ENCODE measurements around the gene ADRA2C. TPM values are rescaled to one million over a fixed set of nuclear protein-coding genes. Genes with fewer than 3 reads are reported as not detected.

ADRA2C gene
- total and polyA plus RNA-seq, 12 donors = 2.8 to 8.8 (median 5.5) TPM

DNA sequence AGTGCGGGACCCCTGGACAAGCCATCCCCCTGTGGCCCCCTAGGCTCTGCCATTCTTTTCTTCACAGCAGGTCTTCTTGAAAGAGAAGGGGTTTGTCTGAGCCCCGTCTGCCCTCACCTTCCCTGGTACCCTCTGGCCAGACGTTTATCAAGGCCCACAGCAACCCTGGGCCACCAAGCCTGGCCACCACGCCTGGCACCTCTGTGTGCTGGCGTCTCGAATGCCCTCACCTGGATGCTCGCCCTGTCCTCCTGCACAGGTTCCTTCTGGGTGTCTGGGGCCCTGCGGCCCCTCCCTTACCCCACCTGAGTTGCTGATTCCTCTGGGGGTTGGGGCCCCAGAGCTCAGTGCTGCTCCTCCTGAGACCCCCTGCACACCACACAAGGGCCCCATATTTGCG lies 25.1 kb downstream of the ADRA2C start:
- DNase-seq (no peak), ATAC-seq (no peak)
- no peak overlapping the region for H3K27ac ChIP-seq
- no peak overlapping the region for H3K4me3 ChIP-seq
- H3K27me3 ChIP-seq = peaks cover 0 to 30% (median 3%) of the 10 kb centered on the region in 7 donors
- 76 to 78% methylated on average over 9 of the region's 9 CpGs for WGBS, 2 donors
- H3K4me1 ChIP-seq = no peaks in the 10 kb centered on the region
- intact Hi-C loops (cut with DNase I) = no loop called here
- TF ChIP-seq, protein P1, sequence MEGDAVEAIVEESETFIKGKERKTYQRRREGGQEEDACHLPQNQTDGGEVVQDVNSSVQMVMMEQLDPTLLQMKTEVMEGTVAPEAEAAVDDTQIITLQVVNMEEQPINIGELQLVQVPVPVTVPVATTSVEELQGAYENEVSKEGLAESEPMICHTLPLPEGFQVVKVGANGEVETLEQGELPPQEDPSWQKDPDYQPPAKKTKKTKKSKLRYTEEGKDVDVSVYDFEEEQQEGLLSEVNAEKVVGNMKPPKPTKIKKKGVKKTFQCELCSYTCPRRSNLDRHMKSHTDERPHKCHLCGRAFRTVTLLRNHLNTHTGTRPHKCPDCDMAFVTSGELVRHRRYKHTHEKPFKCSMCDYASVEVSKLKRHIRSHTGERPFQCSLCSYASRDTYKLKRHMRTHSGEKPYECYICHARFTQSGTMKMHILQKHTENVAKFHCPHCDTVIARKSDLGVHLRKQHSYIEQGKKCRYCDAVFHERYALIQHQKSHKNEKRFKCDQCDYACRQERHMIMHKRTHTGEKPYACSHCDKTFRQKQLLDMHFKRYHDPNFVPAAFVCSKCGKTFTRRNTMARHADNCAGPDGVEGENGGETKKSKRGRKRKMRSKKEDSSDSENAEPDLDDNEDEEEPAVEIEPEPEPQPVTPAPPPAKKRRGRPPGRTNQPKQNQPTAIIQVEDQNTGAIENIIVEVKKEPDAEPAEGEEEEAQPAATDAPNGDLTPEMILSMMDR (IDR thresholded peaks at IDR 0.05) = no peak
- H3K36me3 ChIP-seq = no peaks in the 10 kb centered on the region
- peaks cover 0 to 24% (median 17%) of the 10 kb centered on the region in 11 donors for H3K9me3 ChIP-seq

DNA sequence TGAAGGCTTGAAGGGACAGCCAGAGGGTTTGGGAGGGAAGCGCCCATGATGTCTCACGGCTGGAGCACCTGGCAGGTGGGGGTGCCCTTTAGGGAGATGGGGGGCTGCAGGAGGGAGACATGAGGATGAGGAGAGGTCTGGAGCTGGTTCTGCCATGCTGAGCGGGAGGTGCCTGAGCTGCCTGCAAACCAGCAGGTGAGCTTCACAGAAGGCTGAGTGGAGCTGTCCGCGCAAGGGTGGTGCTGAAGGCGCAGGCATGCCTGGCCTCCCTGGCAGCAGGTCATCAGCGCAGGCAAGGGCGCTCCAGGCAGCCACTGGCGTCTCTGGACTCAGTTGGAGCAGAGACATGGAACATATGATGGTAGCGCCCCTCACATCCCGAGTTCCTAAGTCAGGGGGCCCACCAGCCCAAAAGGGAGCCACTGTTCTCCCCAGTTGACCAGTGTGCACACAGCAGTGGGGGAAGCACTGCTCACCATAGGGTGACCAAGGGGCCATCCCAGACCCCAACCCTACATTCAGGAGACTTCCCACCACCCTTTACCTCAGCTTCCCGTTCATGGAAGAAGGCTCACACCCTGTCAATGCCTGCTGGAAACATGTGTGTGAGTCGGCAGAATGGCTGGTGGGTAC lies 25.8 kb downstream of the ADRA2C start:
- Histone ChIP-seq H3K4me3 (no peak overlapping the region), H3K9me3 (peaks cover 0 to 31% (median 17%) of the 10 kb centered on the region in 11 donors), H3K36me3 (no peaks in the 10 kb centered on the region), H3K27ac (no peak overlapping the region), H3K27me3 (peaks cover 0 to 30% (median 3%) of the 10 kb centered on the region in 7 donors), H3K4me1 (no peaks in the 10 kb centered on the region)
- DNase-seq = peak; percentile 46 to 56
- TF ChIP-seq, protein P1 (IDR thresholded peaks at IDR 0.05) = no peak
- peak in 6 of 8 donors; percentile 40 to 76 (median 56) for ATAC-seq
- 17 to 23% methylated on average over 13 of the region's 13 CpGs for WGBS, 2 donors
- intact Hi-C loops (cut with DNase I) = no loop called here

DNA sequence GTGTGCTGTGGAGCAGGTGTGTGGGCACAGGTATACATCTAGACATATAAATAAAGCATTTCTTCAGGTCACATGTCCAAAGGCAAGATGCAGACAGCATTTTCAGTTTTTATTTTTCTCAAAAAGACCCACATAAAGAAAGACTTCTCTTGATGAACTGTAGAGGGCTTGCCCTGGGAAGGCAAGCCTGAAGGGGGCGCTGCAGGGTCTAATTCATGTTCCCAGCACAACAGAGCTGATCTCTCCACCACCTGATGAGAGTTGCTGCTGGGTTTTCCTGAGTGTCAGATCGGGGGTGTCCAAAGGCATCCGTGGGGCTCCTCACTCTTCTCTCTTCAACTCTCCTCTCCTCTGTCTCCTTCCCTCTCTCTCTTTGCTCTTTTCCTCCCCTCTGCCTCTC lies 26.6 kb downstream of the ADRA2C start:
- TF ChIP-seq, protein P1 (IDR thresholded peaks at IDR 0.05) = peak in 1 of 9 donors; percentile 10
- Histone ChIP-seq H3K4me1 (no peaks in the 10 kb centered on the region), H3K27me3 (peaks cover 0 to 30% (median 3%) of the 10 kb centered on the region in 7 donors), H3K9me3 (peaks cover 0 to 33% (median 17%) of the 10 kb centered on the region in 11 donors), H3K36me3 (no peaks in the 10 kb centered on the region), H3K27ac (no peak overlapping the region), H3K4me3 (no peak overlapping the region)
- intact Hi-C loops (cut with DNase I) = no loop called here
- DNase-seq (no peak), ATAC-seq (no peak)
- 13 to 17% methylated on average over 3 of the region's 3 CpGs for WGBS, 2 donors

DNA sequence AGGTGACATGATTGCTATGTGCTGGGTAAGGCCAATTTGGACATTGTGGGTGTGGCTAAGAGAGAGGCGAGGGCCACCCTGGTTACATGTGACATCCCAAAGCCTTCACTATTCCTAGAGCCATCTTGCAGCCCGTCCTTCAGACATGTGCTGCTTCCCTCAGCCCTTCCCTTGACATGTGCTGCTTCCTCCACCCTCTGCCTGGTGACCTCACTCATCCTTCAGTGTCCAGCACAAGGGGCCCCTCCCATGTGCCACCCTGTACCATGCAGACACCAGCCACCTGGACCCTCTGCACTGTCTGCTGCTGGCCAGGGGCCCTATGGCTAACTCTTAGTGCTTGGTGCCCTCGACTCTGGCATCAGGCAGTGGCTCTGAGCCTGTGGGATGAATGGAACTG lies 27.4 kb downstream of the ADRA2C start:
- Histone ChIP-seq H3K9me3 (peaks cover 0 to 33% (median 17%) of the 10 kb centered on the region in 11 donors), H3K36me3 (no peaks in the 10 kb centered on the region), H3K27me3 (peaks cover 0 to 23% (median 3%) of the 10 kb centered on the region in 7 donors), H3K4me1 (no peaks in the 10 kb centered on the region), H3K4me3 (no peak overlapping the region), H3K27ac (no peak overlapping the region)
- WGBS, 2 donors = 49 to 57% methylated on average over 3 of the region's 3 CpGs
- TF ChIP-seq, protein P1 (IDR thresholded peaks at IDR 0.05) = no peak
- intact Hi-C loops (cut with DNase I) = no loop called here
- DNase-seq (no peak), ATAC-seq (no peak)
